Left lung (tissue), 10 donors: ENCODE measurements around the gene ESPN. TPM values are rescaled to one million over a fixed set of nuclear protein-coding genes. Genes with fewer than 3 reads are reported as not detected.

ENCODE experiments used
- ATAC-seq: fragments of 200-7000 bp; cut with Tn5 transposase; one replicate; pipeline ENCODE4 v1.9.1; 2020; ENCODE audit warnings: moderate library complexity
- DNase-seq, 4 donors: peaks; one replicate each; pipeline ENCODE4 v3.0.0-alpha.2; 2013 to 2020
- H3K27ac ChIP-seq, 2 donors: fragments of 200-600 bp; sonication (generic) in 1 of 2; one replicate each; pipeline versions ENCODE4 v1.5.0 to v1.8.0; 2020 to 2021
- H3K27me3 ChIP-seq, 2 donors: fragments of 200-600 bp; sonication (generic) in 1 of 2; one replicate each; pipeline versions ENCODE4 v1.5.0 to v1.8.0; 2020 to 2021
- H3K36me3 ChIP-seq, 2 donors: fragments of 200-600 bp; sonication (generic) in 1 of 2; one replicate each; pipeline versions ENCODE4 v1.5.0 to v1.8.0; 2020 to 2021
- H3K4me1 ChIP-seq, 2 donors: fragments of 200-600 bp; one replicate each; pipeline ENCODE4 v1.8.0; 2021
- H3K4me3 ChIP-seq, 2 donors: fragments of 200-600 bp; sonication (generic) in 1 of 2; one replicate each; pipeline versions ENCODE4 v1.5.0 to v1.8.0; 2020 to 2021; ENCODE audit warnings: mild to moderate bottlenecking in 1 of 2
- H3K9me3 ChIP-seq, 2 donors: fragments of 200-600 bp; sonication (generic) in 1 of 2; one replicate each; pipeline versions ENCODE4 v1.5.0 to v1.8.0; 2020 to 2021
- intact Hi-C, 2 donors: fragments of 100-400 bp; cut with DNase I; formaldehyde crosslinking; loops; one replicate each; pipeline versions ENCODE4 v1.11.2 to v1.14.2; 2022
- polyA plus RNA-seq, 6 donors: library from polyadenylated mRNA; unstranded; fragments of 120-200 nt; gene quantifications; one replicate each; pipeline ENCODE4 v1.2.1, GENCODE V29; 2013; ENCODE audit not compliant: insufficient read length in 6 of 6
- total RNA-seq, 2 donors: library from RNA; stranded (reverse); fragmentation: NEBNext Ultra II Directional; extraction: Animal tissue kit (Norgen Biotek cat#: 25700); gene quantifications; one replicate each; pipeline ENCODE4 v1.2.1, GENCODE V29; 2021
- TF ChIP-seq, protein P1 (sequence below), 2 donors: fragments of 200-600 bp; sonication (generic) in 1 of 2; IDR thresholded peaks; one replicate each; pipeline versions ENCODE4 v1.5.0 to v1.8.0; 2021; ENCODE audit warnings: antibody characterized with exemption in 2 of 2
- donor health status: DM: no; HTN: yes; CAD: no.
- donor health status: DM: no; HTN: no; CAD: no.

Gene ESPN
- total and polyA plus RNA-seq, 8 donors: 1.2 to 3.7 (median 2.2) TPM

DNA sequence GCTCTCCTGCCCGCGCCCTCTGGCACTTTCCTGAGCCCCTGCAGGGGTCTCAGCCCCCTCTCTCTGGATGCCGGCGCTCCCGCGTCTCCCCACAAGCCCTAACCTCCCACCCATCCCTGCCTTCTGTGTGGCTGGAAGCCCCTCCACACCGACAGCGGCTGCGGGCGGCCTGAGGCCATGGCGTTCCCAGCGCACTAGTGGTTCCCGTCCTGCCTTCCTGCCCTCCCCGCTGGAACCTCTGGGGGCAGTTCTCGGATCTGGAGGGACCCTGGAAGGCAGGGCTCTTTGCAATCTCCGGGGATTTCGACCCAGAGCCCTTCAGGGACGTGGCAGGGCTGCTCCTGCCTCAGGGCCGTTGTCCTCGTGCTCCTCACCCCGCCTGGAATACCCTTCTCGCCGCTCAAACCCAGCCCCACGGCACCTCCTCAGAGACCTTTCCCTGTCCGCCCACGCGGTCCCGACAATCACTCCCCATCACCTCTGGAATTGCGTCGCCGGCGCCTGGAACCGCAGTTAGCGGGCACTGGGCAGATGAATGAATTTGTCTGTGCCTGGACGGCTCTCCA is 493 bp upstream of the ESPN start:
- H3K36me3 ChIP-seq: no peaks in the 10 kb centered on the region
- H3K4me1 ChIP-seq: peaks cover 21 to 41% of the 10 kb centered on the region in 2 donors
- no peak overlapping the region for H3K4me3 ChIP-seq
- H3K9me3 ChIP-seq: no peaks in the 10 kb centered on the region
- peaks cover 52 to 100% of the 10 kb centered on the region in 2 donors for H3K27me3 ChIP-seq
- TF ChIP-seq, protein P1, sequence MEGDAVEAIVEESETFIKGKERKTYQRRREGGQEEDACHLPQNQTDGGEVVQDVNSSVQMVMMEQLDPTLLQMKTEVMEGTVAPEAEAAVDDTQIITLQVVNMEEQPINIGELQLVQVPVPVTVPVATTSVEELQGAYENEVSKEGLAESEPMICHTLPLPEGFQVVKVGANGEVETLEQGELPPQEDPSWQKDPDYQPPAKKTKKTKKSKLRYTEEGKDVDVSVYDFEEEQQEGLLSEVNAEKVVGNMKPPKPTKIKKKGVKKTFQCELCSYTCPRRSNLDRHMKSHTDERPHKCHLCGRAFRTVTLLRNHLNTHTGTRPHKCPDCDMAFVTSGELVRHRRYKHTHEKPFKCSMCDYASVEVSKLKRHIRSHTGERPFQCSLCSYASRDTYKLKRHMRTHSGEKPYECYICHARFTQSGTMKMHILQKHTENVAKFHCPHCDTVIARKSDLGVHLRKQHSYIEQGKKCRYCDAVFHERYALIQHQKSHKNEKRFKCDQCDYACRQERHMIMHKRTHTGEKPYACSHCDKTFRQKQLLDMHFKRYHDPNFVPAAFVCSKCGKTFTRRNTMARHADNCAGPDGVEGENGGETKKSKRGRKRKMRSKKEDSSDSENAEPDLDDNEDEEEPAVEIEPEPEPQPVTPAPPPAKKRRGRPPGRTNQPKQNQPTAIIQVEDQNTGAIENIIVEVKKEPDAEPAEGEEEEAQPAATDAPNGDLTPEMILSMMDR (IDR thresholded peaks at IDR 0.05): no peak
- peak in 1 of 4 donors; percentile 71 for DNase-seq
- H3K27ac ChIP-seq: no peak overlapping the region
- ATAC-seq: no peak
- intact Hi-C loops: no loop called here

DNA sequence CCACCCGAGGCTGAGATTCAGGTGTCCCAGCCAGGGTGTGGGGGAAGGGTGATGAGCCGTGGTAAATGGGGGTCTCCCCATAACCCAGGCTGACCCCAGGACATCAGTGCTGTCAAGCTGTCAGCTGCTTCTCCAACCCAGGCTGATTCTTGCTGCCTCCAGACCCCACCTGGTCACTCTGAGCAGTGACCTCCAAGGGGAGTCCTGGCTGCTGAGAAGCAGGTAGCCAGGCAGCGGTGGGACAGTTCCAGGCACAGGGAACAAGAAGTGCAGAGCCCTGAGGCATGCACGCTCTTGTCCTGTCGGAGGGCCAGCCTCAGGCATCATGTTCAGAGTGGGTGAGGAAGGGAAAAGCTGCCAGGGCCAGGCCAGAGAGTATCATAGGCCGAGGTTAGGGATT is 1.1 kb downstream of the ESPN start:
- no peaks in the 10 kb centered on the region for H3K36me3 ChIP-seq
- peaks cover 9 to 25% of the 10 kb centered on the region in 2 donors for H3K4me1 ChIP-seq
- H3K27me3 ChIP-seq: peaks cover 37 to 100% of the 10 kb centered on the region in 2 donors

DNA sequence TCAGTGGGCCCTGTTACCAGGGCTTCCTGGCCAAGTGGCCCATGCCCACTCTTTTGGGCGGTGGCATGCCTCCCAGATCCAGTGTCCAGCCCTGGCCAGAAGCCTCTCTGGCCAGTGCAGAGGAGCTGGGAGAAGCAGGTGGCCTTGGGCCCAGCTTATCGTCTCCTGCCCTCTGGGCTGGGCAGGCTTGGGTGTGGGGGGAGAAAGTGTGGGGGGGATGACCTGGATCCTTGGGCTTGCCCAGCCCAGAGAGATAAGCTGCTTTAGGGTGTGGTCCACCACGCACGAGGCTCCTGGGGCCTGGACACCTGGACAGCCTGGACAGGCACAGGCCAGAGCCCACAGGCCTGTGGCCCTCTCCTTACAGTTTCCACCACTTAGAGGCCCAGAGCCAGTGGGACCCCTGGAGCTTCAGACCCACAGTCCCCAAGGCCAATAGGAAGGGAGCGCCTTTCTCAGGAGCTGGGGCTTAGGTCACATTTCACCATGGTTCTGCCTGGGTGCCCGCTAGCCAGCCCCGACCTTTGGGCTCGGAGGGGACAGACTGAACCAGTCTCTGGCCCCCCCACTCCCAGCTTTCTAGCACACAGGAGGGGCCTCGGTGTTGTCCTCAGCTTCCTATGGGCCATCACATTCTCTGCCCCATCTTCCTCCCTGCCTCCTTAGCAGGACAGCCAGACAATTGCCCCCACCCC is 1.8 kb downstream of the ESPN start:
- Histone ChIP-seq H3K36me3 (no peaks in the 10 kb centered on the region), H3K9me3 (no peaks in the 10 kb centered on the region), H3K4me3 (no peak overlapping the region), H3K27me3 (peaks cover 32 to 100% of the 10 kb centered on the region in 2 donors), H3K4me1 (peaks cover 9 to 24% of the 10 kb centered on the region in 2 donors), H3K27ac (no peak overlapping the region)
- no peak for ATAC-seq
- intact Hi-C loops: no loop called here
- TF ChIP-seq, protein P1 (IDR thresholded peaks at IDR 0.05): no peak
- no peak for DNase-seq

More for the DNA sequence above, 1.1 kb downstream of the ESPN start:
- H3K9me3 ChIP-seq: no peaks in the 10 kb centered on the region
- TF ChIP-seq, protein P1 (IDR thresholded peaks at IDR 0.05): no peak
- ATAC-seq: no peak
- no peak overlapping the region for H3K27ac ChIP-seq
- intact Hi-C loops: no loop called here
- no peak overlapping the region for H3K4me3 ChIP-seq
- DNase-seq: no peak

DNA sequence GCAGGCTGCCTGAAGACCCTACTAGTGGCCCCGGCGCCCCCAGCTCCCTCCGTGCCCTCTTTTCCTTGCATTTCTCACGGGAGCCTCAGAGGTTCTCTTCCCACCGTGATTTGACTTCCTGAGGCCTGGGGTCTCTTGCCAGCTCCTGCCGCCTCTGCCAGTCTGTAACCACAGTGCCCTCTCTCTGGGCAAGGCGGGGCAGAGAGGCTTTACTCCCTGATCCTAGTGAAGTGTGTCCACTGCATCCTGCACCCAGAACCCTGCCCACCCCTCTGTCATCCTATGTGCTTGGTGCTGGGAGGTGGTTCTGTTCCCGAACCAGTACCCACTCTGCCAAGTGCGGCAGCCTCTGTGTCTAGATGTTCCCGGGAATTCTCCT is 2.4 kb downstream of the ESPN start:
- no peaks in the 10 kb centered on the region for H3K9me3 ChIP-seq
- H3K4me1 ChIP-seq: peaks cover 9 to 24% of the 10 kb centered on the region in 2 donors
- ATAC-seq (no peak), DNase-seq (no peak)
- H3K36me3 ChIP-seq: no peaks in the 10 kb centered on the region
- intact Hi-C loops: no loop called here
- no peak overlapping the region for H3K27ac ChIP-seq
- TF ChIP-seq, protein P1 (IDR thresholded peaks at IDR 0.05): no peak
- H3K27me3 ChIP-seq: peaks cover 32 to 96% of the 10 kb centered on the region in 2 donors
- no peak overlapping the region for H3K4me3 ChIP-seq
